Endothelial cell of umbilical vein (primary cell): ENCODE results near the gene IDH3A. TPM values are rescaled to one million over a fixed set of nuclear protein-coding genes. Genes with fewer than 3 reads are reported as not detected.
A peak's percentile ranks its signal among the peaks of the same experiment; 100 is the strongest.

Experiments used
- BruUV-seq: library from RNA; stranded (reverse); fragments of 400-500 nt; replicated peaks from 2 replicates; lab custom pipeline; 2021; lab: Mats Ljungman, UMichigan
- CTCF ChIA-PET: fragments of 300-600, 350-600 bp; sonication (Branson Sonifier 250); formaldehyde crosslinking; loops from one replicate; lab custom pipeline; 2021; ENCODE audit warnings: antibody characterized with exemption, inconsistent platforms; lab: Charles Lee
- POLR2A ChIA-PET: fragments of 300-600, 350-600 bp; sonication (Branson Sonifier 250); formaldehyde crosslinking; loops from one replicate; lab custom pipeline; 2021; ENCODE audit warnings: antibody characterized with exemption, inconsistent platforms; lab: Charles Lee
- DNase-seq: peaks from one replicate; pipeline ENCODE4 v3.0.0-alpha.2; 2011; ENCODE audit warnings: low read depth, low spot score
- FAIRE-seq: peaks from 2 replicates; lab custom pipeline; 2011; peaks lifted over from hg19 to GRCh38; lab: Jason Lieb, UNC
- H2AFZ ChIP-seq: 2 replicates; pipeline ENCODE4 v1.6.0; 2012; ENCODE audit warnings: low read depth, low read length, control low read depth, inconsistent platforms
- H3K27ac ChIP-seq: 2 replicates; pipeline ENCODE4 v1.5.1; 2011; ENCODE audit warnings: low read depth, mild to moderate bottlenecking, control low read depth, low read length, moderate library complexity; ENCODE audit not compliant: insufficient read depth
- H3K27me3 ChIP-seq, 2 experiments: 2 replicates each; pipeline versions ENCODE4 v1.6.0 to v1.6.1; 2011; ENCODE audit warnings: low read length in 2 of 2, mixed read lengths in 1 of 2; ENCODE audit not compliant: control insufficient read depth in 2 of 2, insufficient read depth in 2 of 2
- H3K36me3 ChIP-seq, 2 experiments: 2 replicates in 1 of 2; 3 replicates in 1 of 2; pipeline ENCODE4 v1.5.1; 2011; ENCODE audit warnings: low read length in 2 of 2, mild to moderate bottlenecking in 1 of 2, moderate library complexity in 1 of 2; ENCODE audit not compliant: control insufficient read depth in 2 of 2, insufficient read depth in 2 of 2; ENCODE audit errors: extremely low read depth in 1 of 2
- H3K4me1 ChIP-seq: 3 replicates; pipeline ENCODE4 v1.5.1; 2011; ENCODE audit warnings: mild to moderate bottlenecking, low read length; ENCODE audit not compliant: control insufficient read depth, insufficient read depth; ENCODE audit errors: extremely low read depth
- H3K4me2 ChIP-seq: 2 replicates; pipeline ENCODE4 v1.6.1; 2011; ENCODE audit warnings: low read length, control low read depth, mixed read lengths; ENCODE audit not compliant: insufficient read depth
- H3K4me3 ChIP-seq, 3 experiments: fragments of 200-600 bp in 1 of 3; sonication (generic), shearing (Covaris generic) in 1 of 3; replicated peaks in 1 of 3; 2 replicates each; pipeline ENCODE4 v1.5.1; 2011 to 2016; ENCODE audit warnings: control low read depth in 3 of 3, low read length in 3 of 3, mild to moderate bottlenecking in 2 of 3, inconsistent platforms in 1 of 3, low read depth in 1 of 3, moderate library complexity in 1 of 3; ENCODE audit not compliant: insufficient read depth in 1 of 3
- H3K79me2 ChIP-seq: 2 replicates; pipeline ENCODE4 v1.6.0; 2012; ENCODE audit warnings: low read length, inconsistent platforms; ENCODE audit not compliant: control insufficient read depth, insufficient read depth
- H3K9ac ChIP-seq: replicated peaks from 2 replicates; pipeline ENCODE3; 2011; ENCODE audit warnings: low read length, control low read depth; ENCODE audit not compliant: insufficient read depth; ENCODE audit errors: extremely low read depth
- H3K9me1 ChIP-seq: replicated peaks from 3 replicates; pipeline ENCODE4 v1.6.0; 2011; ENCODE audit warnings: mild to moderate bottlenecking, low read length; ENCODE audit not compliant: control insufficient read depth, insufficient read depth; ENCODE audit errors: extremely low read depth
- H3K9me3 ChIP-seq: replicated peaks from 2 replicates; pipeline ENCODE4 v1.5.1; 2012; ENCODE audit warnings: low read length, inconsistent platforms; ENCODE audit not compliant: control insufficient read depth, insufficient read depth
- H4K20me1 ChIP-seq: replicated peaks from 2 replicates; pipeline ENCODE3; 2011; ENCODE audit warnings: mild to moderate bottlenecking, low read length; ENCODE audit not compliant: control insufficient read depth, insufficient read depth; ENCODE audit errors: extremely low read depth
- EZH2 ChIP-seq: IDR thresholded peaks from 2 replicates; pipeline ENCODE4 v1.6.1; 2012; ENCODE audit warnings: borderline replicate concordance, low read depth, mild to moderate bottlenecking, moderate library complexity, low read length, inconsistent platforms; ENCODE audit not compliant: severe bottlenecking
- FOS ChIP-seq: IDR thresholded peaks from 2 replicates; pipeline ENCODE4 v1.6.1; 2011; ENCODE audit warnings: mild to moderate bottlenecking, low read length, moderate library complexity, borderline replicate concordance; ENCODE audit not compliant: insufficient read depth
- GATA2 ChIP-seq: IDR thresholded peaks from 2 replicates; pipeline ENCODE4 v1.7.0; 2011; ENCODE audit warnings: low read depth, mild to moderate bottlenecking, moderate library complexity, mixed read lengths, low read length; ENCODE audit not compliant: insufficient read length, insufficient read depth
- JUN ChIP-seq: IDR thresholded peaks from 2 replicates; pipeline ENCODE4 v1.6.1; 2011; ENCODE audit warnings: borderline replicate concordance, low read depth; ENCODE audit not compliant: insufficient read length, insufficient read depth
- MYC ChIP-seq: IDR thresholded peaks from one replicate; pipeline ENCODE4 v1.6.1; 2011; ENCODE audit warnings: mild to moderate bottlenecking, low read depth, low read length
- POLR2A ChIP-seq: IDR thresholded peaks from 2 replicates; pipeline ENCODE4 v1.6.1; 2012; ENCODE audit warnings: low read depth, mild to moderate bottlenecking, control low read depth, low read length
- POLR2AphosphoS5 ChIP-seq: IDR thresholded peaks from 2 replicates; pipeline ENCODE4 v1.6.1; 2012; ENCODE audit warnings: low read depth, mild to moderate bottlenecking, control low read depth, low read length, moderate library complexity; ENCODE audit not compliant: insufficient read depth
- dilution Hi-C: fragments of 300-500 bp; cut with MboI; formaldehyde crosslinking; loops from one replicate; pipeline ENCODE4 v1.15.0; 2019; ENCODE audit warnings: low sequenced_read_pairs; ENCODE audit not compliant: extremely low pct_ligation_motif_present
- intact Hi-C: fragments of 100-400 bp; cut with micrococcal nuclease; formaldehyde crosslinking; loops from one replicate; pipeline ENCODE4 v1.10.0; 2022
- polyA plus RNA-seq, 4 experiments: library from polyadenylated mRNA; depleted of rRNA in 3 of 4; stranded (reverse) in 3 of 4; unstranded in 1 of 4; fragments of >200 nt; gene quantifications; 2 replicates each; pipeline versions ENCODE4 v1.2.1 to v1.2.3, GENCODE V29; 2011 to 2012; ENCODE audit warnings: missing spikeins in 1 of 4
- total RNA-seq: library from RNA; stranded (reverse); gene quantifications from 2 replicates; pipeline ENCODE4 v1.2.3, GENCODE V29; 2021
- TF ChIP-seq, protein P1 (sequence below): IDR thresholded peaks from 2 replicates; pipeline ENCODE4 v1.6.1; 2011; ENCODE audit not compliant: insufficient read depth, insufficient read length
- TF ChIP-seq, protein P2 (sequence below), 2 donors: IDR thresholded peaks; 1 replicate in 1 of 2; 2 replicates in 1 of 2; pipeline ENCODE4 v1.5.1; 2011; ENCODE audit warnings: low read length in 2 of 2, mild to moderate bottlenecking in 2 of 2, moderate library complexity in 2 of 2, control low read depth in 1 of 2, inconsistent platforms in 1 of 2, low read depth in 1 of 2; ENCODE audit not compliant: insufficient read depth in 1 of 2; ENCODE audit errors: extremely low read depth in 1 of 2

Gene IDH3A
- total and polyA plus RNA-seq, 2 donors (not counting 3 experiments of a cell fraction or from before 2014, with no cell fraction given) = 35.5 to 63.9 TPM

DNA sequence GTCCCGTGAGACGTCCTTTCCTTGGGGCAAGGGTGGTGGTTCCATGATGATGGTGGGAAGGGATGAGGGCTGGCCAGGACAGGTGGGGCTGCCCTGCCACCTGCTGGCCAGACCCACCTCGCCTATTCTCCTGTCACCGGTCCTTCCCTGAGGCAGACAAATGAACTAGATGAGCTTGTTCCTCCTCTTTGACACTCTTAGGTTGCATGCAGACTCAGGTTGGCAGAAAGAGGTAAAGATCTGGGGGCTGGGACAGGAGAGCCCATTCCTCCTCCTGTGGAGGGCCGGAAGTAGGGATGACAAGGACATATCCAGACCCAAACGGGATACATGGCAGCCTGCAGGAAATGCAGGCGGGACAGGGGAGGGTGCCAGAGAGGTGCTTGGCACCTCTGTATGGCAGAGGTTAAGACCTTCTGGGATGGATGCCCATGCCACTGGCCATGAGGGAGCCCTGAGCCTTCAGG lies 46.6 kb downstream of the IDH3A start:
- H3K27ac ChIP-seq = no peak overlapping the region
- no peaks in the 10 kb centered on the region for H4K20me1 ChIP-seq
- H3K4me1 ChIP-seq = no peaks in the 10 kb centered on the region
- H3K9me3 ChIP-seq = no peaks in the 10 kb centered on the region
- TF ChIP-seq, protein P1, sequence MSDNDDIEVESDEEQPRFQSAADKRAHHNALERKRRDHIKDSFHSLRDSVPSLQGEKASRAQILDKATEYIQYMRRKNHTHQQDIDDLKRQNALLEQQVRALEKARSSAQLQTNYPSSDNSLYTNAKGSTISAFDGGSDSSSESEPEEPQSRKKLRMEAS = no peak
- TF ChIP-seq, protein P2, sequence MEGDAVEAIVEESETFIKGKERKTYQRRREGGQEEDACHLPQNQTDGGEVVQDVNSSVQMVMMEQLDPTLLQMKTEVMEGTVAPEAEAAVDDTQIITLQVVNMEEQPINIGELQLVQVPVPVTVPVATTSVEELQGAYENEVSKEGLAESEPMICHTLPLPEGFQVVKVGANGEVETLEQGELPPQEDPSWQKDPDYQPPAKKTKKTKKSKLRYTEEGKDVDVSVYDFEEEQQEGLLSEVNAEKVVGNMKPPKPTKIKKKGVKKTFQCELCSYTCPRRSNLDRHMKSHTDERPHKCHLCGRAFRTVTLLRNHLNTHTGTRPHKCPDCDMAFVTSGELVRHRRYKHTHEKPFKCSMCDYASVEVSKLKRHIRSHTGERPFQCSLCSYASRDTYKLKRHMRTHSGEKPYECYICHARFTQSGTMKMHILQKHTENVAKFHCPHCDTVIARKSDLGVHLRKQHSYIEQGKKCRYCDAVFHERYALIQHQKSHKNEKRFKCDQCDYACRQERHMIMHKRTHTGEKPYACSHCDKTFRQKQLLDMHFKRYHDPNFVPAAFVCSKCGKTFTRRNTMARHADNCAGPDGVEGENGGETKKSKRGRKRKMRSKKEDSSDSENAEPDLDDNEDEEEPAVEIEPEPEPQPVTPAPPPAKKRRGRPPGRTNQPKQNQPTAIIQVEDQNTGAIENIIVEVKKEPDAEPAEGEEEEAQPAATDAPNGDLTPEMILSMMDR (IDR thresholded peaks at IDR 0.05; ENCODE audit: extremely low read depth in 1 of 2, insufficient read depth in 1 of 2, low read depth in 1 of 2, low read length in 2 of 2) = peak; percentile 64 to 75
- no peak for TF ChIP-seq JUN
- ChIA-PET POLR2A (no interaction called here), CTCF (interaction anchor here (0.6 to 8.4 kb wide), 34 partner anchors 9 to 294 kb away, joined by 3 to 195 read pairs (median 5); partner anchors contain the start of genes CIB2 and IDH3A)
- FAIRE-seq = peak; percentile 63
- no peak overlapping the region for H3K4me3 ChIP-seq
- dilution Hi-C loops = no loop called here
- H3K9ac ChIP-seq = no peak overlapping the region
- peaks cover 0 to 2% of the 10 kb centered on the region in 2 experiments for H3K27me3 ChIP-seq
- no TSS peak for BruUV-seq
- no peak overlapping the region for H3K4me2 ChIP-seq
- H3K9me1 ChIP-seq = no peaks in the 10 kb centered on the region
- DNase-seq = peak; percentile 32
- H3K79me2 ChIP-seq = no peaks in the 10 kb centered on the region
- intact Hi-C loops = loop anchor here (1.0 to 5.0 kb wide), 4 partner anchors 45 to 236 kb away; partner anchors contain the start of gene CIB2
- H2AFZ ChIP-seq = no peak overlapping the region
- H3K36me3 ChIP-seq = no peaks in the 10 kb centered on the region

DNA sequence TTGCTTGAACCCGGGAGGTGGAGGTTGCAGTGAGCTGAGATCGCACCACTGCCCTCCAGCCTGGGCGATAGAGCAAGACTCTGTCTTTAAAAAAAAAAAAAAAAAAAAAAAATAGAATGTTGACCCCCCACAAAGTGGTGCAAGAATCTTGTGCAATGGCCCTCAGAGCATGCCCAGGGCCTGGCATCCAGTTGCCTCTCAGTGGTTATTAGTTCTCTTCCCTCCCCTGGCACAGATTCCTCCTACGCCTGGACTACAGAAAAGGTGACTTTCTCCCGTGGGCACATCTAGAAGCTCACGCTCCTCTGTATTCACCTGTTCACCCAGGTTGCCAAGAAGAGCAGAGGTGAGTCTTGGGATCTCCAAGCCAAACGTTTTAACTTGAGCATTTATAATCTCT lies 48.5 kb downstream of the IDH3A start:
- ChIA-PET CTCF (interaction anchor here (0.6 to 8.4 kb wide), 2 partner anchors 85 to 260 kb away, joined by 7 to 195 read pairs; no protein-coding TSS in a partner anchor), POLR2A (no interaction called here)
- Histone ChIP-seq H3K36me3 (no peaks in the 10 kb centered on the region), H3K27ac (no peak overlapping the region), H3K9me3 (no peaks in the 10 kb centered on the region), H3K9me1 (no peaks in the 10 kb centered on the region), H3K79me2 (no peaks in the 10 kb centered on the region), H4K20me1 (no peaks in the 10 kb centered on the region), H3K9ac (no peak overlapping the region), H2AFZ (no peak overlapping the region), H3K4me1 (no peaks in the 10 kb centered on the region), H3K4me3 (no peak overlapping the region), H3K27me3 (no peaks in the 10 kb centered on the region), H3K4me2 (no peak overlapping the region)
- dilution Hi-C loops = no loop called here
- BruUV-seq = no TSS peak
- intact Hi-C loops = loop anchor here (5.0 kb wide), 1 partner anchor 65 kb away; the partner anchor contains the start of gene CIB2
- TF ChIP-seq POLR2A (no peak), MYC (no peak), FOS (no peak), POLR2AphosphoS5 (no peak), JUN (no peak), EZH2 (no peak), GATA2 (no peak)
- TF ChIP-seq, protein P1 = no peak
- TF ChIP-seq, protein P2 (IDR thresholded peaks at IDR 0.05; ENCODE audit: extremely low read depth in 1 of 2, insufficient read depth in 1 of 2, low read depth in 1 of 2, low read length in 2 of 2) = no peak
- no peak for FAIRE-seq
- DNase-seq = no peak
